ENCODE measurements around the gene GRM7. TPM values are rescaled to one million over a fixed set of nuclear protein-coding genes. Genes with fewer than 3 reads are reported as not detected.

The GRM7 gene
- total RNA-seq, 1 donor from 2014 or later = 0.80 TPM

- H3K36me3 ChIP-seq = no peaks in the 10 kb centered on the region
- H3K27me3 Mint-ChIP-seq (ENCODE audit: insufficient read depth, low read depth) = no peaks in the 10 kb centered on the region
- TF ChIP-seq EZH2 (IDR thresholded peaks at IDR 0.05) (no peak), EZH2phosphoT487 (IDR thresholded peaks at IDR 0.05) (no peak)
- TF ChIP-seq, protein P1, sequence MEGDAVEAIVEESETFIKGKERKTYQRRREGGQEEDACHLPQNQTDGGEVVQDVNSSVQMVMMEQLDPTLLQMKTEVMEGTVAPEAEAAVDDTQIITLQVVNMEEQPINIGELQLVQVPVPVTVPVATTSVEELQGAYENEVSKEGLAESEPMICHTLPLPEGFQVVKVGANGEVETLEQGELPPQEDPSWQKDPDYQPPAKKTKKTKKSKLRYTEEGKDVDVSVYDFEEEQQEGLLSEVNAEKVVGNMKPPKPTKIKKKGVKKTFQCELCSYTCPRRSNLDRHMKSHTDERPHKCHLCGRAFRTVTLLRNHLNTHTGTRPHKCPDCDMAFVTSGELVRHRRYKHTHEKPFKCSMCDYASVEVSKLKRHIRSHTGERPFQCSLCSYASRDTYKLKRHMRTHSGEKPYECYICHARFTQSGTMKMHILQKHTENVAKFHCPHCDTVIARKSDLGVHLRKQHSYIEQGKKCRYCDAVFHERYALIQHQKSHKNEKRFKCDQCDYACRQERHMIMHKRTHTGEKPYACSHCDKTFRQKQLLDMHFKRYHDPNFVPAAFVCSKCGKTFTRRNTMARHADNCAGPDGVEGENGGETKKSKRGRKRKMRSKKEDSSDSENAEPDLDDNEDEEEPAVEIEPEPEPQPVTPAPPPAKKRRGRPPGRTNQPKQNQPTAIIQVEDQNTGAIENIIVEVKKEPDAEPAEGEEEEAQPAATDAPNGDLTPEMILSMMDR (IDR thresholded peaks at IDR 0.05) = no peak
- no peak overlapping the region for H2AFZ ChIP-seq (replicated peaks)
- no peak overlapping the region for H3K4me3 ChIP-seq
- H3F3A ChIP-seq (ENCODE audit: low read depth) = no peaks in the 10 kb centered on the region
- H3K27ac ChIP-seq = no peak overlapping the region
- H3K4me3 Mint-ChIP-seq = no peak overlapping the region
- H3K4me1 ChIP-seq = peaks cover 3% of the 10 kb centered on the region
- H3K27me3 ChIP-seq = no peaks in the 10 kb centered on the region
- H3K79me2 ChIP-seq (ENCODE audit: low read depth) = no peaks in the 10 kb centered on the region
- no peaks in the 10 kb centered on the region for H4K20me1 ChIP-seq (ENCODE audit: low read depth)
- H3K9ac ChIP-seq = no peak overlapping the region
- H3K36me3 Mint-ChIP-seq = no peaks in the 10 kb centered on the region
- no peaks in the 10 kb centered on the region for H3K9me3 ChIP-seq (ENCODE audit: low read depth)
- H3K4me2 ChIP-seq = no peak overlapping the region
- H3K9me3 Mint-ChIP-seq = no peaks in the 10 kb centered on the region
- DNase-seq (ENCODE audit: low spot score) = no peak
- no peaks in the 10 kb centered on the region for H3K4me1 Mint-ChIP-seq
- H3K27ac Mint-ChIP-seq = no peak overlapping the region
Observed at GRCh38 chr3:7075117-7075516, 214.2 kb downstream of the GRM7 start.

DNA sequence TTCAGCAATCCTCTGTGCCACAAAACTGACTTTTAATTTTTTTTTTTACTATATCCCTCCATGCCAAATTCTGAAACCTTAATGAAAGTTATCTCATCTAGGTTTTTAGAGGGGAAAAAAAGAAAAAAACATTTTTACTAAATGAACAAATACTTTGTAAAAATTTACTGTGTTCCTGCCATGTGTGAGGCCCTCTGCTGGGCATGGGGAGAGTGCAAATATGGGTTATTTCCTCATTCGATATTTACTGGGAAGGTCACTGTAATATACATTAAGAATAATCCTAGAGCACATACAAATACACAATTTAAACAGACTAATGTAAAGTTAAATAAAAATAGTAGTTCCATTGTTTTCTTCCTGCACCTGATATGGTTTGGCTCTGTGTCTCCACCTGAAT is 215.0 kb downstream of the GRM7 start:
- H3K36me3 Mint-ChIP-seq = no peaks in the 10 kb centered on the region
- no peak overlapping the region for H3K4me3 Mint-ChIP-seq
- no peak overlapping the region for H2AFZ ChIP-seq (replicated peaks)
- no peak overlapping the region for H3K27ac Mint-ChIP-seq
- no peak overlapping the region for H3K4me2 ChIP-seq
- H3K9me3 Mint-ChIP-seq = no peaks in the 10 kb centered on the region
- TF ChIP-seq, protein P1 (IDR thresholded peaks at IDR 0.05) = peak; percentile 50
- no peak for TF ChIP-seq EZH2phosphoT487 (IDR thresholded peaks at IDR 0.05)
- H3K4me1 Mint-ChIP-seq = no peaks in the 10 kb centered on the region
- peaks cover 3% of the 10 kb centered on the region for H3K4me1 ChIP-seq
- no peaks in the 10 kb centered on the region for H3K27me3 ChIP-seq
- no peaks in the 10 kb centered on the region for H3K9me3 ChIP-seq (ENCODE audit: low read depth)
- no peaks in the 10 kb centered on the region for H3K79me2 ChIP-seq (ENCODE audit: low read depth)
- no peak overlapping the region for H3K27ac ChIP-seq
- no peak overlapping the region for H3K9ac ChIP-seq
- DNase-seq (ENCODE audit: low spot score) = no peak
- no peaks in the 10 kb centered on the region for H3K36me3 ChIP-seq
- H3K4me3 ChIP-seq = no peak overlapping the region
- no peaks in the 10 kb centered on the region for H3F3A ChIP-seq (ENCODE audit: low read depth)
- H4K20me1 ChIP-seq (ENCODE audit: low read depth) = no peaks in the 10 kb centered on the region
- no peaks in the 10 kb centered on the region for H3K27me3 Mint-ChIP-seq (ENCODE audit: insufficient read depth, low read depth)

- H3K27ac Mint-ChIP-seq = no peak overlapping the region
- Histone ChIP-seq H3K27me3 (no peaks in the 10 kb centered on the region), H3K4me2 (no peak overlapping the region), H3K36me3 (no peaks in the 10 kb centered on the region), H3K9me3 (ENCODE audit: low read depth) (no peaks in the 10 kb centered on the region), H4K20me1 (ENCODE audit: low read depth) (no peaks in the 10 kb centered on the region), H3F3A (ENCODE audit: low read depth) (no peaks in the 10 kb centered on the region), H3K27ac (no peak overlapping the region), H2AFZ (replicated peaks) (no peak overlapping the region), H3K4me1 (no peaks in the 10 kb centered on the region), H3K79me2 (ENCODE audit: low read depth) (no peaks in the 10 kb centered on the region), H3K9ac (no peak overlapping the region), H3K4me3 (no peak overlapping the region)
- TF ChIP-seq EZH2phosphoT487 (IDR thresholded peaks at IDR 0.05) = no peak
- TF ChIP-seq EZH2 (IDR thresholded peaks at IDR 0.05) = no peak
- TF ChIP-seq, protein P1 (IDR thresholded peaks at IDR 0.05) = no peak
- H3K4me1 Mint-ChIP-seq = no peaks in the 10 kb centered on the region
- no peak overlapping the region for H3K4me3 Mint-ChIP-seq
- H3K27me3 Mint-ChIP-seq (ENCODE audit: insufficient read depth, low read depth) = no peaks in the 10 kb centered on the region
- no peaks in the 10 kb centered on the region for H3K9me3 Mint-ChIP-seq
- no peaks in the 10 kb centered on the region for H3K36me3 Mint-ChIP-seq
- no peak for DNase-seq (ENCODE audit: low spot score)
Observed at GRCh38 chr3:7082244-7082643, 221.3 kb downstream of the GRM7 start.

Measured in neural progenitor cell (in vitro differentiated cells).